Rectal smooth muscle tissue (tissue), 1 donor: ENCODE data around the gene IGF2R.

Experiments
- H3K27ac ChIP-seq: one replicate; pipeline ENCODE4 v1.7.0; 2013; ENCODE audit warnings: low read depth, low read length, inconsistent platforms
- H3K27me3 ChIP-seq: one replicate; pipeline ENCODE4 v1.7.0; 2013; ENCODE audit warnings: low read length; ENCODE audit not compliant: control insufficient read depth, insufficient read depth
- H3K36me3 ChIP-seq: one replicate; pipeline ENCODE4 v1.7.0; 2013; ENCODE audit warnings: low read length; ENCODE audit not compliant: control insufficient read depth, insufficient read depth
- H3K4me1 ChIP-seq: one replicate; pipeline ENCODE4 v1.7.0; 2013; ENCODE audit warnings: low read length; ENCODE audit not compliant: control insufficient read depth, insufficient read depth
- H3K4me3 ChIP-seq: one replicate; pipeline ENCODE4 v1.7.0; 2013; ENCODE audit warnings: low read length
- H3K9ac ChIP-seq: one replicate; pipeline ENCODE4 v1.7.0; 2013; ENCODE audit warnings: low read length

The IGF2R gene

DNA sequence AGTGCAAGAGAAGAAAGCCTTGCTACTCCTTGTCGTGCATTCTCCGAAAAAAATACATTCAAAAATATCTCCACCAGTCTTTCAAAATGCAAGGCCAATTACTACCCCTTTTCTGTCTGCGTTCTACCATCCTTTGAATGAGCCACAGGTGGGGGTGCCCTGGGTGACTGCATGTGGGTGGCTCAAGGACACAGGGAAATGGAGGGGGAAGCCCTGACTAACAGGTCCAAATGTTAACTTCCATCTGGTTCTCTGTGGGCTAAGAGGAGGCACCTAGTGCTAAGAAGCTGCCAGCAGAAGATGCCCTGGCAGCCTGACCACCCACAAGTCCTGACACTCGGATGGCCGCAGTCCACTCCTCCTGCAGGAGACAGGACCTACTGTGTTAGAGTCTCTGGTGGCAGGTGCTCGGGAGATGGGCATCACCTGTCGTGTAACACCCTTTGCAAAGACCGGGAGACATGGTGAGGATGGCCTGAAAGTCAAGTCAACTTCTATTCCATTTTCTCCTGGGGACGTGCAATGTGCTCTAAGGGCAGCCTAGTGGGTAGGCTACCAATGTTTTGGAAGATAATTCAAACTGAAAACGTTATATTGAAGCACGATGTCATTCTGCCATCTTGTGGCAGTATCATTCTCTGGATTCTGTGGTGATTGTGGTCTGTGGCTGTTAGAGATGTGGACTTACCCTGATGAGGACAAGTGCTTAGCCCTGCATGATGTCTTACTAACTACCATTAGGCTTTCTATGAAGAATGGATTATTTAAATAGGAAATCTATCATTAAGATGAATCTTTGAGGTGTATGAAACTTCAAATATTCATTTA lies 27.4 kb upstream of the IGF2R start:
- Histone ChIP-seq H3K4me1 (no peaks in the 10 kb centered on the region), H3K36me3 (no peaks in the 10 kb centered on the region), H3K9ac (no peak overlapping the region), H3K27ac (no peak overlapping the region), H3K4me3 (no peak overlapping the region), H3K27me3 (no peaks in the 10 kb centered on the region)

DNA sequence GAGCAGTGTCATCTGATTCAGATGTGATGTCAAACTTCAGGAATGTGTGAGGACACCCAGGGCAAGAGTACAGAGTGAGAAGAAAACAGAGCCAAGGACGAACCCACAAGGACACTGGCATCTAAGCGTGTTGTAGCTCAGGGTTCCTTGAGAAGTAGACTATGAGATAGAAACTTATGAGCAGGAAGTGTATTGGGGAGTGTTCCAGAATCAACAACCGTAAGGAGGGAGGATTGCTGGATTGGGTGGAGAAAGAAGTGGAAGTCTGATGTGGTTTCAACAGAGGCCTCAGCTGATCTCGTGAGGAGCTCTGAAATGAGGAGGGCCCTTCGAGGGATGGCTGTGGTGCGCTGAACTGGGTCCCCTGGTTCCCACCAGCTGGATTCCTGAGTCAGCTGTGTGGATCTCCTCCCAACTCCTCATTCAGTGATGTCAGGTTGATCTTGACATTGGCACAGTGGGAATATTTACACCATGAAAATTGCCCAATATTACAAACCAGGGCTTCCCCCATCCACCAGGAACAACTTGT lies 25.7 kb upstream of the IGF2R start:
- Histone ChIP-seq H3K4me3 (no peak overlapping the region), H3K36me3 (no peaks in the 10 kb centered on the region), H3K27ac (no peak overlapping the region), H3K9ac (no peak overlapping the region), H3K4me1 (no peaks in the 10 kb centered on the region), H3K27me3 (no peaks in the 10 kb centered on the region)

DNA sequence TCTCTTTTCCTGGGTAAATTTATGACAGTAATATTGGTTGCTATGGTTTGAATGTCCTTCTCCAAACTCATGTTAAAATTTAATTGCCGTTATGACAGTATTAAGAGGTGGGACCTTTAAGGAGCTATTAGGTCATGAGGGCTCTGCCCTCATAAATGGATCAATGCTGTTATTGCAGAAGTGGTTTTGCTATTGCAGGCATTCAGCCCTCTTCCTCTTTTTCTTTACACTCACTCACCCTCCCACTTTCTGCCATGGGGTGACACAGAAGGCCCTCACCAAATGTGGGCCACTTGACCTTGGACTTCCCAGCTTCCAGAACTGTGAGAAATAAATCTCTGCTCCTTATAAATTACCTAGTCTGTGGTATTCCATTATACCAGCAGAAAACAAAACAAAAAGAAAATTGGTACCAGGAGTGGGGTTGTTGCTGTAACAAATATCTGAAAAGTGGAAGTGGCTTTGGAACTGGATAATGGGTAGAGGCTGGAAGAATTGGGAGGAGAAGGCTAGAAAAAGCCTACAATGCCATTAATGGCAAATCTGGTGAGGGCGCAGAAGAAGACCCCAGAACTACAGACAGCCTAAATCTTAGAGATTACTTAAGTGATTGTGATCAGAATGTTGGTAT lies 24.8 kb upstream of the IGF2R start:
- H3K36me3 ChIP-seq: no peaks in the 10 kb centered on the region
- H3K27me3 ChIP-seq: no peaks in the 10 kb centered on the region
- no peak overlapping the region for H3K9ac ChIP-seq
- H3K4me3 ChIP-seq: no peak overlapping the region
- H3K4me1 ChIP-seq: no peaks in the 10 kb centered on the region
- H3K27ac ChIP-seq: no peak overlapping the region

DNA sequence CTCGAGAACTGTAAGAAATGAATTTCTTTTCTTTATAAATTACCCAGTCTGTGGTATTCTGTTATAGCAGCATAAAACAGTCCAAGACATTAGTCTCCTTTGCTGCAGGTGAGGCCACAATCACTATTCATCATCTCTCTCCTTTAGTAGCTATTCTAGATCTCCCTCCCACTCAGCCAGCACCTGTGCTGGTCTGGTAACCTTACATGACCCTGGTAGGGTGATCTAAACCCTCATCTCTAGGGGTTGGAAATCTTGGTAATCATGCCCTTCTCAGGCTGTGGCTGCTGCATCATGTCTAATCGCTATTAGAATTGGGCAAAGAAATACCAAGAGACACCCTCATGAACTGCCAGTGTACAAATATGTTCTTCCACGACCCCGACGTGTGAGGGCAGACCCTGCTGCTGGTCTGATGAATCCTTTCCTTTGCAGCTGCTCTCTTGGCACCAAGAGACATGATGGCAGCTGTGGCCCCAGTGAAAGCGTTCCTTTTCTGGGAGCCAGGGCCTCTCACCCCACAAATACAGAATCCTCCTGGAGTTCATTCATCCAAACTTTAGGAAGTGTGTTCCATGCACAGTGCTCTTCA lies 23.0 kb upstream of the IGF2R start:
- Histone ChIP-seq H3K27me3 (no peaks in the 10 kb centered on the region), H3K4me1 (no peaks in the 10 kb centered on the region), H3K9ac (no peak overlapping the region), H3K36me3 (no peaks in the 10 kb centered on the region), H3K4me3 (no peak overlapping the region), H3K27ac (no peak overlapping the region)

DNA sequence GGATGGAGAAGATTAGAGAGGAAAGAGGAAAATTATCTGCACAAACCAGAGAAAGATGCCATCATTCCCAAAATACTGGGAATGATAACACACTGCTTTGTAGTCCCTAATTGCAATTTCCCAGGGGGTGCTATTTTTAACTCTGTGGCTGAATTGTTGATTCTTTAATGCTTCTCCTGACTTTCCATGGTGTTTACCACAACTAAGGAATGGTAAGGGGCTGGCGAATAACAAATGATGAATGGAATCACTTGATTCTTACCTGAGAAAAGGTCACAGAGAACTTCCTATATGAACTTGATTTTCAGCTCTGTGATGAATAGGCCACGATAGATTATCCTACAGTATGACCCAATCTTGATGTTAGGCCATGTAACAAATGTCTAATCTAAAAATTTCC lies 22.0 kb upstream of the IGF2R start:
- Histone ChIP-seq H3K4me3 (no peak overlapping the region), H3K9ac (no peak overlapping the region), H3K4me1 (no peaks in the 10 kb centered on the region), H3K27me3 (no peaks in the 10 kb centered on the region), H3K36me3 (no peaks in the 10 kb centered on the region), H3K27ac (no peak overlapping the region)

DNA sequence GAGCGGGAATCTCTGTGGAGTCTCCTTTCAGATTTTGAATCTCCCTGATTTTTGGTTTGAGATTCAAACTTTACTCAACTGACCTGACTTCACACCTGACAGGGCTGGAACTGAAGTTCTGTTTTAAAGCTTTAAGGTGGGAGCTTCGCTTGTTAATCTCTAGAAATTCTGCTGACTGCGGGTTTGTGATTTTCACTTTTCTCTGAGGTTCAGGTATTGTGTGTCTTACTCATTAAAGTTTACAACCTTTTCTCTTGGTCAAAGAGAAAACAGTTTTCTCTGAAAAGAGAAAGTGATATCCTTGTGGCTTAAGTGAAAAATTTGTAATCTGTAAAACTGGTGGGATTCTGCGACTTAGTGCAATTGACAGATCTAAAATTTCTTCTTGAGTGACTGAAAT lies 20.7 kb upstream of the IGF2R start:
- Histone ChIP-seq H3K9ac (no peak overlapping the region), H3K36me3 (no peaks in the 10 kb centered on the region), H3K27ac (no peak overlapping the region), H3K4me3 (no peak overlapping the region), H3K4me1 (no peaks in the 10 kb centered on the region), H3K27me3 (no peaks in the 10 kb centered on the region)

DNA sequence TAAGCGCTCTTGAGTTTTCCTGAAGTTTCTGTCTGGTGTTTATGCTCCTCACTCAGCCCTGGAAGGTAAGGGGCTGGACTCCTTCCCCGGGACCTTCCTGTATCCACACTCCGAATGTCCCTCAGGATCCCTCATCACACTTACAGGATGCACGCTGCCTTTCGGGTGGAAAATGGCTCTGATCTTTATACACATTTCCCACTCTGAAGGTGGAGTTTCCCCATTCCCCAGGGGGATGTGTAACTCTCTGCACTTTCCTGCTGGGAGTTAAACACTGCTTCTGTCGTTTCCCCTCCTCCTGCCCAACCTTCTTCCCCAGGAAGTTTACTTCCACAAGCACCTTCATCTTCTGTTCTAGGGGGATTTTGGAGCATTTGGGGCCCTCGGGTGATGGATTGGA lies 17.1 kb upstream of the IGF2R start:
- Histone ChIP-seq H3K27me3 (no peaks in the 10 kb centered on the region), H3K36me3 (no peaks in the 10 kb centered on the region), H3K27ac (no peak overlapping the region), H3K4me3 (no peak overlapping the region), H3K9ac (no peak overlapping the region), H3K4me1 (no peaks in the 10 kb centered on the region)

DNA sequence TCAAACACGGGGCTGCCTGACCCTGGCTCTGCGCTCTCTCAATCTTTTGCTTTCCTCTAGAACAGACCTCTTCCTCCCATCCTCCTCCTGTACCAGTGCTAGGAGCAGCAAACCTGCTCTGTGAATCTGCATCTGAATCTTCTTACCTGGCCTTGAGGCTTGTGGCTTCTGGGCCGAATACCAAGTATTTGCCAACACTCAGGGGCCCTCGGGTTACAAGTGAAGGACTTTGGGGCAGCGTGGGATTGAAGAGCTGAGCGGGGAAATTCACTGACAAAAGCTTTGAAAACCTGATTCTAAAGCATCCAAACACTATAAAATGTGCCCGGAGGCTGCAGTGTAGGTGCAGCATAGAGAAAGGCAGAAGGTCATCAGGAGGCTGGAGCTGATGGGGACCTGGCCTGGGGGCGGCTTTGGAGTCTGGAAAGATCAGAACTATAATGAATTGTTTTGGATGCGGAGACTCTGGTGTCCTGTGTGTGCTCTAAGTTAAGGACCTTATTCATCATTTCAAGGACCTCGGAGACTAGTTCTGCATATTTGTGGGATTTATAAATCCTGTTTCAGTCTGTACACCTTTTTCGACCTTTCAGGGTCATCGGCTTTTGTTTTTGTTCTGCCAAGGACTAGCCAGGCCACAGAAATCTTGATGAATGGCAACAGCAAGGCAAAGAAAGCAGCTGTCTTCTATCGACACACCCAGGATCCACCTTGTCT lies 16.4 kb upstream of the IGF2R start:
- no peaks in the 10 kb centered on the region for H3K36me3 ChIP-seq
- H3K27me3 ChIP-seq: no peaks in the 10 kb centered on the region
- H3K27ac ChIP-seq: no peak overlapping the region
- H3K4me1 ChIP-seq: no peaks in the 10 kb centered on the region
- no peak overlapping the region for H3K9ac ChIP-seq
- no peak overlapping the region for H3K4me3 ChIP-seq

DNA sequence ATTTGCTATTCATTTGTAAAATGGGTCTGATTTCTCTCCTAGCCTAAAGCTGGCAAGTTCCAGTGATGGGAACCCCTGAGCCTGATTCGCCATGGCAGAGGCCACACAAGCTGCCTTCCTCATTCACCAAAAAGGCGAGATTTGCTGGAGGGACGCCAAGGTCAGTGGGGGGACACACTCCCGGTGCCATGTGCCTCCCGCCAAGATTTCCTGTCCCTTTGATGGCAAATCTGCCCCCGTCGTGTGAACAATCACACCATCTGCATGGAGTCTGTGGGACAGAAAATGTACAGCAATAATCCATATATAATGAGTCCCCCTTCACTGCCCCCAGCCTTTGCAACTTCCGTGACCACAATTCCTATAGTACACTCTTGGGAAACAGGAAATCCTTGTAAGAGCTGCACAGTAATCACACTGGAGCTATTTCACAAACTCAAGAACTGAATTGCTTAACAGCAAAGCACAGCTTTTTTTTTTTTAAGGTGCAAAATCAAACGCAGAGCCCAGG lies 15.7 kb upstream of the IGF2R start:
- H3K9ac ChIP-seq: no peak overlapping the region
- no peak overlapping the region for H3K27ac ChIP-seq
- no peaks in the 10 kb centered on the region for H3K4me1 ChIP-seq
- H3K36me3 ChIP-seq: no peaks in the 10 kb centered on the region
- H3K27me3 ChIP-seq: no peaks in the 10 kb centered on the region
- H3K4me3 ChIP-seq: no peak overlapping the region

DNA sequence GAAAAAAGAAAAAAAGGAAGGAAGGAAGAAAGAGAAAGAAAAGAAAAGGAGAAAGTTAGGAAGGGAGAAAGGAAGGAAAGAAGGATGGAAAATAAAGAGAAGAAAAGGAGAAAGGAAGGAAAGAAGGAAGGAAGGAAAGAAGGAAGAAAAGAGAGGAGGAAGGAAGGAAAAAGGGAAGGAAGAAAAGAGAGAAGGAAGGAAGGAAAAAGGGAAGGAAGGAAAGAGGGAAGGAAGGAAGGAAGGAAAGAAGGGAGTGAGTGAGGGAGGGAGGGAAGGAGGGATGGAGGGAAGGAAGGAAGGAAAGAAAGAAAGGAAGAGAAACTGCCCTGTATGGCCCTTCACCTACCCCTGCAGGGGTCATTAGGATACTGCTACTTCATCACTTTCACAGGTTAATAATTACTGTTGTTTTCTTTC lies 12.9 kb upstream of the IGF2R start:
- Histone ChIP-seq H3K27me3 (no peaks in the 10 kb centered on the region), H3K9ac (no peak overlapping the region), H3K27ac (no peak overlapping the region), H3K36me3 (no peaks in the 10 kb centered on the region), H3K4me3 (no peak overlapping the region), H3K4me1 (no peaks in the 10 kb centered on the region)

DNA sequence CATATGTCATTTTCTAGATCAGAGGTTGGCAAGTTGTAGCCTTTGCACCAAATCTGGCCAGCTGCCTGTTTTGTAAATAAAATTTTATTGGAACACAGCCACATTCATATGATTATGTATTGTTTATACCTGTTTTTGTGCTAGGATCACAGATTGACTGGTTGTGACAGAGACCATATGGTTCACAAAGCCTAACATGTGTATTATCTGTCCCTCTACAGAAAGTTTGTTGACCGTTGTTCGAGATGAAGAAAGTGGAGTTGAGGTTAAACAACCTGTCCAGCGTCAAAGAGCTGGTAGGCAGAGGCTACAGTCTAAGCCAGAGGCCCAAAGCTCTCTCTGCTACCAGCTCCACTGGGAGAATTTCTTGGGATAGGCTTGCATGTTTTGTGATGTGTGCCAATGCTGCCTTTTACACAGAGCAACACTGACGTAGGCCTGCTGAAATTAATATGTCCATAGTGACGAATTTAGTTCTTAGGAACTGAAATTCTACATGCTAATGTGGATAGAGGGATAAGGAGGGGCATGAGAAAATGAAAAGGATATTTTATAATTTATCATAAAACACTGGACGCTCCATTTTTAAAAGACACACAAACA lies 11.7 kb upstream of the IGF2R start:
- Histone ChIP-seq H3K36me3 (no peaks in the 10 kb centered on the region), H3K9ac (no peak overlapping the region), H3K27ac (no peak overlapping the region), H3K27me3 (no peaks in the 10 kb centered on the region), H3K4me3 (no peak overlapping the region), H3K4me1 (no peaks in the 10 kb centered on the region)
